B cell (primary cell): ENCODE results near the gene PYURF. TPM values are rescaled to one million over a fixed set of nuclear protein-coding genes. Genes with fewer than 3 reads are reported as not detected.

Experiments used
- ATAC-seq: fragments of 200-7000 bp; cut with Tn5 transposase; one replicate; pipeline ENCODE4 v1.10.0; 2021; ENCODE audit warnings: low read depth, mild to moderate bottlenecking, moderate number of reproducible peaks, moderate library complexity
- CTCF ChIA-PET: fragments of 350-600 bp; sonication (Branson Sonifier 250); formaldehyde crosslinking; loops from one replicate; lab custom pipeline; 2021; ENCODE audit warnings: antibody characterized with exemption, inconsistent platforms; lab: Charles Lee
- POLR2A ChIA-PET: fragments of 350-600 bp; sonication (Branson Sonifier 250); formaldehyde crosslinking; loops from one replicate; lab custom pipeline; 2021; ENCODE audit warnings: antibody characterized with exemption; lab: Charles Lee
- DNase-seq: peaks from one replicate; pipeline ENCODE4 v3.0.0; 2013
- H2AFZ ChIP-seq: 2 replicates; pipeline ENCODE4 v1.6.1; 2012; ENCODE audit warnings: mild to moderate bottlenecking, low read depth, low read length; ENCODE audit not compliant: insufficient read depth, poor library complexity, severe bottlenecking
- H3K27ac ChIP-seq, 2 donors: 1 replicate in 1 of 2; 2 replicates in 1 of 2; pipeline ENCODE4 v1.5.1; 2012 to 2013; ENCODE audit warnings: low read length in 2 of 2, mild to moderate bottlenecking in 2 of 2, moderate library complexity in 1 of 2
- H3K27me3 ChIP-seq, 4 experiments: fragments of 200-600 bp in 1 of 4; sonication (generic) in 1 of 4; replicated peaks in 1 of 4; 1 replicate in 2 of 4; 2 replicates in 2 of 4; pipeline versions ENCODE4 v1.6.1 to v1.7.0; 2013 to 2016; ENCODE audit warnings: low read length in 3 of 4, mild to moderate bottlenecking in 2 of 4, mixed read lengths in 1 of 4, moderate library complexity in 1 of 4; ENCODE audit not compliant: insufficient read depth in 4 of 4, control insufficient read depth in 3 of 4; ENCODE audit errors: control extremely low read depth in 1 of 4
- H3K36me3 ChIP-seq, 2 experiments: replicated peaks in 1 of 2; 1 replicate in 1 of 2; 2 replicates in 1 of 2; pipeline versions ENCODE4 v1.6.1 to v1.7.1; 2013; ENCODE audit warnings: low read length in 1 of 2; ENCODE audit not compliant: insufficient read depth in 2 of 2, control insufficient read depth in 1 of 2; ENCODE audit errors: control extremely low read depth in 1 of 2, extremely low read depth in 1 of 2
- H3K4me1 ChIP-seq, 2 donors: fragments of 200-600 bp in 1 of 2; sonication (generic) in 1 of 2; 1 replicate in 1 of 2; 2 replicates in 1 of 2; pipeline versions ENCODE4 v1.5.1 to v1.6.1; 2013 to 2017; ENCODE audit warnings: low read length in 2 of 2; ENCODE audit not compliant: control insufficient read depth in 2 of 2, insufficient read depth in 2 of 2
- H3K4me2 ChIP-seq: replicated peaks from 2 replicates; pipeline ENCODE3; 2012; ENCODE audit warnings: mild to moderate bottlenecking, low read depth, low read length; ENCODE audit not compliant: poor library complexity, severe bottlenecking
- H3K4me3 ChIP-seq, 5 experiments: fragments of 200-600 bp in 1 of 5; sonication (generic) in 1 of 5; 1 replicate in 3 of 5; 2 replicates in 2 of 5; pipeline versions ENCODE4 v1.5.1 to v1.7.0; 2011 to 2016; ENCODE audit warnings: low read length in 4 of 5, mild to moderate bottlenecking in 4 of 5, low read depth in 2 of 5, control low read depth in 1 of 5, moderate library complexity in 1 of 5; ENCODE audit not compliant: insufficient read depth in 1 of 5; ENCODE audit errors: control extremely low read depth in 1 of 5, extremely low read depth in 1 of 5
- H3K79me2 ChIP-seq: fragments of 200-600 bp; sonication (generic); one replicate; pipeline ENCODE4 v1.6.0; 2016; ENCODE audit warnings: low read length; ENCODE audit not compliant: control insufficient read depth, insufficient read depth
- H3K9ac ChIP-seq: fragments of 200-600 bp; sonication (generic); 2 replicates; pipeline ENCODE4 v1.6.1; 2017; ENCODE audit warnings: mild to moderate bottlenecking, low read length, moderate library complexity
- H3K9me3 ChIP-seq, 3 donors: one replicate each; pipeline versions ENCODE4 v1.6.1 to v1.7.1; 2013; ENCODE audit warnings: low read length in 2 of 3; ENCODE audit not compliant: control insufficient read depth in 2 of 3, insufficient read depth in 1 of 3; ENCODE audit errors: control extremely low read depth in 1 of 3
- H4K20me1 ChIP-seq: 2 replicates; pipeline ENCODE4 v1.6.0; 2012; ENCODE audit warnings: mild to moderate bottlenecking, low read length; ENCODE audit not compliant: insufficient read depth, control insufficient read depth, poor library complexity, severe bottlenecking
- H3K27ac Mint-ChIP-seq: one replicate; pipeline ENCODE4 v1.8.0; 2021; ENCODE audit warnings: mixed read lengths
- H3K27me3 Mint-ChIP-seq: one replicate; pipeline ENCODE4 v1.8.0; 2021; ENCODE audit warnings: mixed read lengths
- H3K4me1 Mint-ChIP-seq: one replicate; pipeline ENCODE4 v1.8.0; 2021; ENCODE audit warnings: mixed read lengths
- H3K4me3 Mint-ChIP-seq: one replicate; pipeline ENCODE4 v1.8.0; 2021; ENCODE audit warnings: mixed read lengths
- H3K9me3 Mint-ChIP-seq: one replicate; pipeline ENCODE4 v1.8.0; 2022; ENCODE audit warnings: mixed read lengths; ENCODE audit not compliant: insufficient read depth
- EZH2 ChIP-seq: IDR thresholded peaks from 2 replicates; pipeline ENCODE4 v1.6.1; 2012; ENCODE audit warnings: borderline replicate concordance, low read depth, mild to moderate bottlenecking, moderate library complexity, low read length; ENCODE audit not compliant: insufficient read depth, poor library complexity, severe bottlenecking
- WGBS: methylation state at CpG from one replicate; pipeline ENCODE4 v1.1.5; 2013; ENCODE audit warnings: missing lambda C conversion rate; ENCODE audit not compliant: insufficient coverage; 5-methylcytosine and 5-hydroxymethylcytosine counted together
- intact Hi-C: fragments of 100-400 bp; cut with micrococcal nuclease; formaldehyde crosslinking; loops from one replicate; pipeline ENCODE4 v1.10.0; 2022
- polyA plus RNA-seq: library from polyadenylated mRNA; depleted of rRNA; stranded (reverse); fragments of >200 nt; gene quantifications from 2 replicates; pipeline ENCODE4 v1.2.3, GENCODE V29; 2012
- total RNA-seq, 2 donors: library from RNA; stranded (reverse); fragments of 120-200 nt in 1 of 2; gene quantifications; 1 replicate in 1 of 2; 2 replicates in 1 of 2; pipeline versions ENCODE4 v1.2.3 to v1.2.4, GENCODE V29; 2013 to 2022
- TF ChIP-seq, protein P1 (sequence below): fragments of 200-600 bp; IDR thresholded peaks from one replicate; pipeline ENCODE4 v1.8.0; 2022; ENCODE audit warnings: antibody characterized with exemption, mild to moderate bottlenecking

The PYURF gene
- total and polyA plus RNA-seq, 2 donors (not counting 1 experiment from before 2014, with no cell fraction given), result 14.9 to 38.1 TPM

- H2AFZ ChIP-seq, result no peak overlapping the region
- ATAC-seq (no peak), DNase-seq (no peak)
- no peaks in the 10 kb centered on the region for H3K36me3 ChIP-seq
- Mint-ChIP-seq H3K9me3 (no peaks in the 10 kb centered on the region), H3K4me1 (peaks cover 2% of the 10 kb centered on the region), H3K27me3 (peaks cover 29% of the 10 kb centered on the region), H3K27ac (no peak overlapping the region), H3K4me3 (no peak overlapping the region)
- no peaks in the 10 kb centered on the region for H3K4me1 ChIP-seq
- TF ChIP-seq, protein P1, sequence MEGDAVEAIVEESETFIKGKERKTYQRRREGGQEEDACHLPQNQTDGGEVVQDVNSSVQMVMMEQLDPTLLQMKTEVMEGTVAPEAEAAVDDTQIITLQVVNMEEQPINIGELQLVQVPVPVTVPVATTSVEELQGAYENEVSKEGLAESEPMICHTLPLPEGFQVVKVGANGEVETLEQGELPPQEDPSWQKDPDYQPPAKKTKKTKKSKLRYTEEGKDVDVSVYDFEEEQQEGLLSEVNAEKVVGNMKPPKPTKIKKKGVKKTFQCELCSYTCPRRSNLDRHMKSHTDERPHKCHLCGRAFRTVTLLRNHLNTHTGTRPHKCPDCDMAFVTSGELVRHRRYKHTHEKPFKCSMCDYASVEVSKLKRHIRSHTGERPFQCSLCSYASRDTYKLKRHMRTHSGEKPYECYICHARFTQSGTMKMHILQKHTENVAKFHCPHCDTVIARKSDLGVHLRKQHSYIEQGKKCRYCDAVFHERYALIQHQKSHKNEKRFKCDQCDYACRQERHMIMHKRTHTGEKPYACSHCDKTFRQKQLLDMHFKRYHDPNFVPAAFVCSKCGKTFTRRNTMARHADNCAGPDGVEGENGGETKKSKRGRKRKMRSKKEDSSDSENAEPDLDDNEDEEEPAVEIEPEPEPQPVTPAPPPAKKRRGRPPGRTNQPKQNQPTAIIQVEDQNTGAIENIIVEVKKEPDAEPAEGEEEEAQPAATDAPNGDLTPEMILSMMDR, result no peak
- no peaks in the 10 kb centered on the region for H4K20me1 ChIP-seq
- H3K9me3 ChIP-seq, result no peaks in the 10 kb centered on the region
- no peak overlapping the region for H3K4me3 ChIP-seq
- POLR2A ChIA-PET, result no interaction called here
- no peak overlapping the region for H3K27ac ChIP-seq
- no peak overlapping the region for H3K9ac ChIP-seq
- CTCF ChIA-PET, result no interaction called here
- WGBS, result no CpG with 5 or more reads among the region's 1 CpG
- intact Hi-C loops, result no loop called here
- no peaks in the 10 kb centered on the region for H3K27me3 ChIP-seq
- H3K4me2 ChIP-seq, result no peak overlapping the region
- H3K79me2 ChIP-seq, result no peaks in the 10 kb centered on the region
These were observed 44.0 kb upstream of the PYURF start for GRCh38 chr4:88567591-88567990.

GRCh38 chr4:88549815-88550214, 26.2 kb upstream of the PYURF start:
- no peaks in the 10 kb centered on the region for H3K36me3 ChIP-seq
- H4K20me1 ChIP-seq, result no peaks in the 10 kb centered on the region
- DNase-seq, result no peak
- H3K27ac ChIP-seq, result no peak overlapping the region
- H3K4me1 ChIP-seq, result no peaks in the 10 kb centered on the region
- Mint-ChIP-seq H3K27ac (no peak overlapping the region), H3K27me3 (peaks cover 3% of the 10 kb centered on the region), H3K9me3 (no peaks in the 10 kb centered on the region), H3K4me1 (no peaks in the 10 kb centered on the region), H3K4me3 (no peak overlapping the region)
- H2AFZ ChIP-seq, result no peak overlapping the region
- no peak overlapping the region for H3K4me2 ChIP-seq
- H3K9me3 ChIP-seq, result no peaks in the 10 kb centered on the region
- intact Hi-C loops, result no loop called here
- ATAC-seq, result no peak
- H3K9ac ChIP-seq, result no peak overlapping the region
- POLR2A ChIA-PET, result no interaction called here
- no peak overlapping the region for H3K4me3 ChIP-seq
- no peaks in the 10 kb centered on the region for H3K27me3 ChIP-seq
- TF ChIP-seq EZH2, result no peak
- TF ChIP-seq, protein P1, result no peak
- no peaks in the 10 kb centered on the region for H3K79me2 ChIP-seq
- CTCF ChIA-PET, result no interaction called here
- 100% methylated on average over 2 of the region's 7 CpGs for WGBS
